ENCODE measurements around the gene CCDC185. TPM values are rescaled to one million over a fixed set of nuclear protein-coding genes. Genes with fewer than 3 reads are reported as not detected.

CCDC185 gene
- total and polyA plus RNA-seq, 2 experiments from 2014 or later = 0.56 TPM; not detected in 1

GRCh38 chr1:223364685-223365382 lies 28.4 kb upstream of the CCDC185 start (continued):
- TF ChIP-seq STAT1 (IDR thresholded peaks at IDR 0.05; ENCODE audit: unreplicated experiment) = no peak
- no peak for TF ChIP-seq NANOG (IDR thresholded peaks at IDR 0.05; ENCODE audit: borderline replicate concordance)
- TF ChIP-seq ZNF331 (CRISPR knock-in tag; IDR thresholded peaks at IDR 0.05; ENCODE audit: low read depth) = no peak
- TF ChIP-seq POLR2AphosphoS5 (IDR thresholded peaks at IDR 0.05; ENCODE audit: low read depth) = no peak
- no peak for TF ChIP-seq ETS1 (IDR thresholded peaks at IDR 0.05)
- TF ChIP-seq ZNF114 (CRISPR knock-in tag; IDR thresholded peaks at IDR 0.05) = no peak

- H3K4me3 Mint-ChIP-seq = no peak overlapping the region
- no peak overlapping the region for H3K27ac Mint-ChIP-seq
- H3F3A ChIP-seq (replicated peaks; ENCODE audit: low read depth) = no peaks in the 10 kb centered on the region
- ATAC-seq = no peak; the same call in 2 of the 3 replicates
- H3K36me3 ChIP-seq (ENCODE audit: insufficient read depth) = no peaks in the 10 kb centered on the region
- peaks cover 28% of the 10 kb centered on the region for H3K9me3 Mint-ChIP-seq
- no peaks in the 10 kb centered on the region for H3K27me3 ChIP-seq (ENCODE audit: insufficient read depth)
- H4K20me1 ChIP-seq (replicated peaks; ENCODE audit: insufficient read depth) = no peaks in the 10 kb centered on the region
- no peaks in the 10 kb centered on the region for H3K27me3 Mint-ChIP-seq (ENCODE audit: insufficient read depth, low read depth, poor library complexity)
- no peaks in the 10 kb centered on the region for H3K4me1 ChIP-seq (ENCODE audit: insufficient read depth)
- peaks cover 3% of the 10 kb centered on the region; the same call in 1 of the 3 replicates for H3K36me3 Mint-ChIP-seq (ENCODE audit: low read depth)
- H3K9me2 ChIP-seq (ENCODE audit: insufficient read depth) = no peaks in the 10 kb centered on the region
- TF ChIP-seq CREB1 (CRISPR knock-in tag; IDR thresholded peaks at IDR 0.05; ENCODE audit: low read depth) = no peak
- TF ChIP-seq CTCF (conservative IDR thresholded peaks at IDR 0.05; ENCODE audit: low read depth in 2 of 2) = peak in 1 of 2 experiments; percentile 29; a peak in 2 of 4 replicates
- TF ChIP-seq EZH2phosphoT487 (IDR thresholded peaks at IDR 0.05; ENCODE audit: unreplicated experiment) = no peak
- no peak overlapping the region for H3K27ac ChIP-seq (ENCODE audit: low read depth)
- H3K79me2 ChIP-seq (replicated peaks; ENCODE audit: insufficient read depth) = no peaks in the 10 kb centered on the region
- H3K4me2 ChIP-seq = no peak overlapping the region
- H3K4me1 Mint-ChIP-seq = no peaks in the 10 kb centered on the region
- H3K4me3 ChIP-seq = no peak overlapping the region
- no peak overlapping the region for H2AFZ ChIP-seq
- peak; percentile 48 for DNase-seq (ENCODE audit: low spot score)
These were observed 19.1 kb upstream of the CCDC185 start for GRCh38 chr1:223374064-223374610.

- TF ChIP-seq EZH2phosphoT487 (IDR thresholded peaks at IDR 0.05; ENCODE audit: unreplicated experiment) (no peak), ZNF331 (CRISPR knock-in tag; IDR thresholded peaks at IDR 0.05; ENCODE audit: low read depth) (no peak), ETS1 (IDR thresholded peaks at IDR 0.05) (no peak), JUNB (IDR thresholded peaks at IDR 0.05; ENCODE audit: unreplicated experiment) (no peak), CREB1 (CRISPR knock-in tag; IDR thresholded peaks at IDR 0.05; ENCODE audit: low read depth) (no peak), REST (IDR thresholded peaks at IDR 0.05; ENCODE audit: unreplicated experiment) (no peak)
These were observed 14.5 kb upstream of the CCDC185 start for GRCh38 chr1:223378754-223379153.

More at GRCh38 chr1:223378754-223379153, 14.5 kb upstream of the CCDC185 start:
- Mint-ChIP-seq H3K27ac (no peak overlapping the region), H3K4me3 (no peak overlapping the region), H3K9me3 (peaks cover 15% of the 10 kb centered on the region), H3K4me1 (no peaks in the 10 kb centered on the region), H3K27me3 (ENCODE audit: insufficient read depth, low read depth, poor library complexity) (no peaks in the 10 kb centered on the region), H3K36me3 (ENCODE audit: low read depth) (no peaks in the 10 kb centered on the region; the same call in 2 of the 3 replicates)
- H3K27ac ChIP-seq (ENCODE audit: low read depth) = no peak overlapping the region
- H3K79me2 ChIP-seq (replicated peaks; ENCODE audit: insufficient read depth) = no peaks in the 10 kb centered on the region
- no peaks in the 10 kb centered on the region for H3K4me1 ChIP-seq (ENCODE audit: insufficient read depth)
- ATAC-seq (no peak), DNase-seq (ENCODE audit: low spot score) (no peak)
- H2AFZ ChIP-seq = no peak overlapping the region; the same call in 1 of the 2 replicates
- H3K27me3 ChIP-seq (ENCODE audit: insufficient read depth) = no peaks in the 10 kb centered on the region
- no peaks in the 10 kb centered on the region for H4K20me1 ChIP-seq (replicated peaks; ENCODE audit: insufficient read depth)
- H3F3A ChIP-seq (replicated peaks; ENCODE audit: low read depth) = no peaks in the 10 kb centered on the region
- H3K36me3 ChIP-seq (ENCODE audit: insufficient read depth) = no peaks in the 10 kb centered on the region
- H3K4me3 ChIP-seq = no peak overlapping the region
- no peak overlapping the region for H3K4me2 ChIP-seq
- H3K9me2 ChIP-seq (ENCODE audit: insufficient read depth) = no peaks in the 10 kb centered on the region

All from GM23338 (cell line).